Measurements from ENCODE around the gene BARHL2. TPM values are rescaled to one million over a fixed set of nuclear protein-coding genes. Genes with fewer than 3 reads are reported as not detected.

BARHL2 gene
- total RNA-seq, 1 donor: not detected

DNA sequence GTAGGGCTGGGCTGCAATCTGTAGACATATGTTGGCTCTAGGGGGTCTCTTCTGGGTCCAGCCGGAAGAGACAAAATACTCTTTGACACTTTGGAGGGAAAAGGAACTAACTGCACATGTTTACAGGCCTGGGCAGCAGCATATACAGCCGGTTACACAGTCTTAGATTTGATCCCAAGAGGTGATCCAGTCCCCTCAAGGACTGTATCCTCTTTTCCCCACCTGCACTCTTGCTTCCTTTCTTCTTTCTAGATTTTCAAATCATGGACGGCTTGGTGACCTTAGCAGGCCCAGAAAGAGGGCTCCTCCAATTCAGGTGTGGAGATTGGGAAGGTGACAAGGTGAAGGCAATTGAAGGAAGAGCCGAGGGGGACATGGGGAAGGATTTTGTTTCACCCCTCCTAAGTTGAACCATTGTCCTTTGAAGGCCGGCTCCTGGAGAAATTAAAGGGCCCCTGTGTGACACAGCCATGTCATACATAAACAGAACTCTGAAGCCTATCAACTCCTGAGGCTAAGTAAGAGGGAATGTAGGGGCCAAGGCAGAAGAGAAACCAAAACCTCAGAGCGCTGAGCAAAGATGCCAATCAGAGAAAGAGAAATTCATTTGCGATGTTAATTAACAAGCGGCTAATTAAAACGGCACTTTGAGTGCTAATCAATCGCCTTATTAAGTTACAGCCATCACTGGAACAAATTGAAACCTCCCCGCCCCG, 5.9 kb upstream of the BARHL2 start:
- Histone ChIP-seq H3K4me2 (ENCODE audit: insufficient read depth, low read length) (peak overlapping the region; percentile 67), H3K79me2 (ENCODE audit: insufficient read depth, low read length) (no peaks in the 10 kb centered on the region), H3K4me3 (ENCODE audit: insufficient read depth, low read length) (peak overlapping the region; percentile 61), H3K27me3 (ENCODE audit: insufficient read depth, low read length) (peaks cover 95% of the 10 kb centered on the region), H4K20me1 (ENCODE audit: insufficient read depth, low read length) (no peaks in the 10 kb centered on the region), H3K27ac (ENCODE audit: low read depth, low read length) (no peak overlapping the region), H2AFZ (ENCODE audit: low read length) (peak overlapping the region; percentile 47), H3K9me3 (ENCODE audit: low read depth, low read length) (no peaks in the 10 kb centered on the region), H3K36me3 (ENCODE audit: insufficient read depth, low read length) (no peaks in the 10 kb centered on the region), H3K4me1 (ENCODE audit: insufficient read depth, low read length) (peaks cover 4% of the 10 kb centered on the region)
- TF ChIP-seq, protein P1, sequence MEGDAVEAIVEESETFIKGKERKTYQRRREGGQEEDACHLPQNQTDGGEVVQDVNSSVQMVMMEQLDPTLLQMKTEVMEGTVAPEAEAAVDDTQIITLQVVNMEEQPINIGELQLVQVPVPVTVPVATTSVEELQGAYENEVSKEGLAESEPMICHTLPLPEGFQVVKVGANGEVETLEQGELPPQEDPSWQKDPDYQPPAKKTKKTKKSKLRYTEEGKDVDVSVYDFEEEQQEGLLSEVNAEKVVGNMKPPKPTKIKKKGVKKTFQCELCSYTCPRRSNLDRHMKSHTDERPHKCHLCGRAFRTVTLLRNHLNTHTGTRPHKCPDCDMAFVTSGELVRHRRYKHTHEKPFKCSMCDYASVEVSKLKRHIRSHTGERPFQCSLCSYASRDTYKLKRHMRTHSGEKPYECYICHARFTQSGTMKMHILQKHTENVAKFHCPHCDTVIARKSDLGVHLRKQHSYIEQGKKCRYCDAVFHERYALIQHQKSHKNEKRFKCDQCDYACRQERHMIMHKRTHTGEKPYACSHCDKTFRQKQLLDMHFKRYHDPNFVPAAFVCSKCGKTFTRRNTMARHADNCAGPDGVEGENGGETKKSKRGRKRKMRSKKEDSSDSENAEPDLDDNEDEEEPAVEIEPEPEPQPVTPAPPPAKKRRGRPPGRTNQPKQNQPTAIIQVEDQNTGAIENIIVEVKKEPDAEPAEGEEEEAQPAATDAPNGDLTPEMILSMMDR (IDR thresholded peaks at IDR 0.05; ENCODE audit: extremely low read depth, low read depth, low read length): no peak
- peak; percentile 75 for DNase-seq (ENCODE audit: insufficient read length, low spot score, missing footprints)

DNA sequence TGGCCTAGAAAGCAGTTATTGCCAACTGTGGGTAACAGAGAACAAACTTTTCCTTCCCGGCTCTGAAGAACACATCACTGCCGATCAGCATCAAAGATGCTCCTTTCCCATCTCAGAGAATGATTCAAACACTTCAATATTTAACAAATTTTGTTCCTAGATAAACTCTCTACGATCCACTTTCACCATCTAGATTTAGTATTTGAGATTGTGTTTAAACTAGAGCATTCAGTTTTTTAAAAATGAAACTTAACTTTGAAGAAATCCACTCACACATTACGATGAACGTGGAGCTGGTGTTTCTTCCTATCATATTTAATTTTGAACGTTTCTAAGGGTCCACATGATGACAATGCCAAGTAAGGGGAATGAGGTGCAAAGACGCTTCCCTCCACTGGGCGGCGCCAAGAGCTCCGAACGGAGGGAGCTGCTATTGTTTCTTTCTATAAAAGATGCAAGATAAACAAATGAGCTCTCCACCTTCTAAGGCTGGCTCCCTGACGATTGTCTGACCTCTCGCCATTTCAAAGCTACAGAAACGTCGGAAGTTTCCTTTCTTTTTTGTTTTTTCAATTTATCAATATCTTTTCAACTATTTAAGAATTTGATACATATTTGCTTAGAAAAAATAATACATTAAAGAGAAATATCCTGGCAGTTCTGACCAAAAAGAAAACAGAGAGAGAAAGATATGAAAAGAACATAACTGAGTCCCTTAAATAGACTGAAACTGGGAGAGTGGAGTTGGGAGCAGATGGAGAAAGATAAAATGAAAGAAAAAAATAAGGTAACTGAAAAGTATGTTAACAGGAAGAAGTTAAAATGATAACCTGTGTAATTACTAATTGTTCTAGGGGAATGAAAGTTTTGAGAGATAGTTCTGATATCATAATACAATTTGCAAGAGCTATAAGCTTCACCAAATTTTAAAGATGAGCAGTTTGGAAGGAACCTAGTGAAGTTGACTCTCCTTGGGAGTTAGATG, 4.4 kb upstream of the BARHL2 start:
- Histone ChIP-seq H3K4me2 (ENCODE audit: insufficient read depth, low read length) (no peak overlapping the region), H4K20me1 (ENCODE audit: insufficient read depth, low read length) (no peaks in the 10 kb centered on the region), H3K9me3 (ENCODE audit: low read depth, low read length) (no peaks in the 10 kb centered on the region), H3K79me2 (ENCODE audit: insufficient read depth, low read length) (no peaks in the 10 kb centered on the region), H3K36me3 (ENCODE audit: insufficient read depth, low read length) (no peaks in the 10 kb centered on the region), H3K27me3 (ENCODE audit: insufficient read depth, low read length) (peaks cover 93% of the 10 kb centered on the region), H2AFZ (ENCODE audit: low read length) (no peak overlapping the region), H3K4me1 (ENCODE audit: insufficient read depth, low read length) (peaks cover 4% of the 10 kb centered on the region), H3K4me3 (ENCODE audit: insufficient read depth, low read length) (no peak overlapping the region), H3K27ac (ENCODE audit: low read depth, low read length) (no peak overlapping the region)
- TF ChIP-seq, protein P1 (IDR thresholded peaks at IDR 0.05; ENCODE audit: extremely low read depth, low read depth, low read length): peak; percentile 96
- peak; percentile 94 for DNase-seq (ENCODE audit: insufficient read length, low spot score, missing footprints)

DNA sequence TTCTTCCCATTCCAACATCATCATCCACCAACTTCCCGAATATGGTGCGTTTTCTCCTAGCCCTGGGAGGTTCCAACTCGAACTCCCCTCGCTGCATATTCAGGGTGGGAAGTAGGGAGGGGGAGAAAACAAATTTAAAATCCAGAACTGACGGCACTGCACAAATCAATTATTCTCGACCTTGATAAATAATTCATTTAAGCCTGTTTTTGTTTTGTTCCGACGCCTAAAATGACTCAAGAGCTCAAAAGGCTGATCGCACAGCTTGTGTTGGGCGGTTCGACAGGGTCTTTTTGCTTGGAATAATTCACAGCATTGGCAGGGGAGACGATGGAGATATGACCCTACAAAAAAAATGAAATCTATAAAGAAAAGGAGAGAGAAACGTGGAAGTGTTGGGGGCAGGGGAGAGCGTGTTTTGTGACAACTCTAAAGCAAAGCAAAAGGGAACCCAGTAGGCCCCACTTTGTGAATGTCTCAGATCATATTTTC, 3.1 kb upstream of the BARHL2 start:
- Histone ChIP-seq H3K36me3 (ENCODE audit: insufficient read depth, low read length) (no peaks in the 10 kb centered on the region), H2AFZ (ENCODE audit: low read length) (no peak overlapping the region), H3K4me1 (ENCODE audit: insufficient read depth, low read length) (peaks cover 4% of the 10 kb centered on the region), H3K27me3 (ENCODE audit: insufficient read depth, low read length) (peaks cover 93% of the 10 kb centered on the region), H3K79me2 (ENCODE audit: insufficient read depth, low read length) (no peaks in the 10 kb centered on the region), H3K27ac (ENCODE audit: low read depth, low read length) (no peak overlapping the region), H3K4me2 (ENCODE audit: insufficient read depth, low read length) (no peak overlapping the region), H3K4me3 (ENCODE audit: insufficient read depth, low read length) (no peak overlapping the region), H3K9me3 (ENCODE audit: low read depth, low read length) (no peaks in the 10 kb centered on the region), H4K20me1 (ENCODE audit: insufficient read depth, low read length) (no peaks in the 10 kb centered on the region)
- peak; percentile 25 for DNase-seq (ENCODE audit: insufficient read length, low spot score, missing footprints)
- TF ChIP-seq, protein P1 (IDR thresholded peaks at IDR 0.05; ENCODE audit: extremely low read depth, low read depth, low read length): no peak

Measured in osteoblast (primary cell).